ENCODE measurements around the gene DSCAML1. TPM values are rescaled to one million over a fixed set of nuclear protein-coding genes. Genes with fewer than 3 reads are reported as not detected.

Gene DSCAML1
- total and polyA plus RNA-seq, 12 donors, result 0.16 to 1.5 (median 0.57) TPM

DNA sequence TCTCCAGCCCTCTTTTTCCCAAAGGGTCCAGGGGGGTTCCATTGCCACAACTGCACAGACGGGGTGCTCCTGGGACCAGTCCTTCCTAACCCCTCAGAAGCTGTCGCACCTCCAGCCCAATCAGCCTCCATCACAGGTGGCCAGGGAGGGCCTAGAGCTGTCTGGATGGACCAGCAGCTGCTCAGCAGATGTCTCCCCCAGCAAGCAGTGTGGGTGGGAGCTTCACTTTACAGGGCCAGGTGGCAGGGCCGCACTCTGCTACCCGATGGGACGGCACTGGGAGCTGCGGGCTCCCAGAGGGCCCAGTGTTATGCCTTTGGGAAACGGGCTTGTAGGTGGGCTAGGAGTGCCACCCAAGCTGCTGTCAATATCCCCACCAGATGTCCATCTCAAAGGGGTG, 120.5 kb downstream of the DSCAML1 start:
- Histone ChIP-seq H3K27me3 (peaks cover 0 to 5% (median 0%) of the 10 kb centered on the region in 7 donors), H3K27ac (no peak overlapping the region), H3K4me3 (no peak overlapping the region), H3K36me3 (no peaks in the 10 kb centered on the region), H3K4me1 (peaks cover 0 to 5% (median 0%) of the 10 kb centered on the region in 9 donors), H3K9me3 (no peaks in the 10 kb centered on the region)
- WGBS, 2 donors, result 95 to 96% methylated on average over 7 of the region's 7 CpGs
- intact Hi-C loops (cut with DNase I), result no loop called here
- ATAC-seq (peak in 1 of 8 donors; percentile 18), DNase-seq (no peak)
- TF ChIP-seq, protein P1, sequence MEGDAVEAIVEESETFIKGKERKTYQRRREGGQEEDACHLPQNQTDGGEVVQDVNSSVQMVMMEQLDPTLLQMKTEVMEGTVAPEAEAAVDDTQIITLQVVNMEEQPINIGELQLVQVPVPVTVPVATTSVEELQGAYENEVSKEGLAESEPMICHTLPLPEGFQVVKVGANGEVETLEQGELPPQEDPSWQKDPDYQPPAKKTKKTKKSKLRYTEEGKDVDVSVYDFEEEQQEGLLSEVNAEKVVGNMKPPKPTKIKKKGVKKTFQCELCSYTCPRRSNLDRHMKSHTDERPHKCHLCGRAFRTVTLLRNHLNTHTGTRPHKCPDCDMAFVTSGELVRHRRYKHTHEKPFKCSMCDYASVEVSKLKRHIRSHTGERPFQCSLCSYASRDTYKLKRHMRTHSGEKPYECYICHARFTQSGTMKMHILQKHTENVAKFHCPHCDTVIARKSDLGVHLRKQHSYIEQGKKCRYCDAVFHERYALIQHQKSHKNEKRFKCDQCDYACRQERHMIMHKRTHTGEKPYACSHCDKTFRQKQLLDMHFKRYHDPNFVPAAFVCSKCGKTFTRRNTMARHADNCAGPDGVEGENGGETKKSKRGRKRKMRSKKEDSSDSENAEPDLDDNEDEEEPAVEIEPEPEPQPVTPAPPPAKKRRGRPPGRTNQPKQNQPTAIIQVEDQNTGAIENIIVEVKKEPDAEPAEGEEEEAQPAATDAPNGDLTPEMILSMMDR (IDR thresholded peaks at IDR 0.05), result no peak

DNA sequence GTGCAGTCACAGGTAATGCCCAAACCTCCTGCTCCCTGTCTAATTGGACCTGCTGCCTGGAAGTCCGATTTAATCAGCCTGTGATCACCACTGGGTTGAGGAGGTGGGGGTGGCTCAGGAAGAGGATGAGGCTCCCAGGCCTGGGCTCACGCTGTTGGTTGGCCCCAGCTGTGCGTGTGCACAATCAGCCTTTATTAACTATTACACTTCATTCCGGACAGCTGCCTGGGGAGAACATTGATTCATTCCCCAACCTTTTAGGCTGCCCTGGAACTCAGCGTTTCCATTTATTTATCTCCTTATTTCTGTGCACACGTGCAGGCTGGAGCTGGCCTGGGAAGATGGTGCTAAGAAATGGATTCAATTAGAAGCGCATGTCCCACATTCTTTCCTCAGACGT, 123.4 kb downstream of the DSCAML1 start:
- WGBS, 2 donors, result 71 to 78% methylated on average over 8 of the region's 8 CpGs

DNA sequence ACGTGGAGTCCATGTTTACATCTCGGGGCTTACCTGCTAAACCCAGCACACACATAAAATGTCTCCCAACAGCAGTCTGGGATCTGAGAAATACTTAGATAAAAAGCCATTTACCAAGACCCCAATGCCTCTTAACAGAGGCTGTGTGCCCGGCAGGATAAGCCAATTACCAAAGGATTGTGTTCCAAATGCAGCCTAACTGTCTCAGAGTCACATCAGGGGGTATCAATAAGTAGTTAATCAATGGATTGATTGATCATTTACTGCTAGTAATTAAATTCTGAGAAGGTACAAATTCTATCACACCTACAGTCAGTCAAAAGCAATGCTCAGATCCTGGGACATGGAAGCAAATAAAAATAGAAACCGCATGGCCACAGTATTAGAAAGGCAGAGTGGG, 125.6 kb downstream of the DSCAML1 start:
- Histone ChIP-seq H3K27me3 (peaks cover 0 to 2% (median 0%) of the 10 kb centered on the region in 7 donors), H3K27ac (no peak overlapping the region), H3K9me3 (no peaks in the 10 kb centered on the region), H3K36me3 (no peaks in the 10 kb centered on the region), H3K4me1 (no peaks in the 10 kb centered on the region), H3K4me3 (no peak overlapping the region)
- 92 to 94% methylated on average over 4 of the region's 4 CpGs for WGBS, 2 donors
- ATAC-seq, result no peak
- DNase-seq, result no peak
- intact Hi-C loops (cut with DNase I), result no loop called here
- TF ChIP-seq, protein P1 (IDR thresholded peaks at IDR 0.05), result no peak

More for the DNA sequence above, 123.4 kb downstream of the DSCAML1 start:
- ATAC-seq (no peak), DNase-seq (no peak)
- H3K36me3 ChIP-seq, result no peaks in the 10 kb centered on the region
- no peak overlapping the region for H3K27ac ChIP-seq
- H3K27me3 ChIP-seq, result peaks cover 0 to 5% (median 0%) of the 10 kb centered on the region in 7 donors
- no peaks in the 10 kb centered on the region for H3K4me1 ChIP-seq
- intact Hi-C loops (cut with DNase I), result no loop called here
- H3K4me3 ChIP-seq, result no peak overlapping the region
- TF ChIP-seq, protein P1 (IDR thresholded peaks at IDR 0.05), result no peak
- no peaks in the 10 kb centered on the region for H3K9me3 ChIP-seq

- H3K4me1 ChIP-seq, result peaks cover 0 to 3% (median 0%) of the 10 kb centered on the region in 9 donors
- no peaks in the 10 kb centered on the region for H3K27me3 ChIP-seq
- DNase-seq (no peak), ATAC-seq (no peak)
- H3K27ac ChIP-seq, result no peak overlapping the region
- no peak overlapping the region for H3K4me3 ChIP-seq
- no peaks in the 10 kb centered on the region for H3K36me3 ChIP-seq
- TF ChIP-seq, protein P1 (IDR thresholded peaks at IDR 0.05), result no peak
- no peaks in the 10 kb centered on the region for H3K9me3 ChIP-seq
- WGBS, 2 donors, result 80 to 85% methylated on average over 7 of the region's 7 CpGs
- intact Hi-C loops (cut with DNase I), result no loop called here
Observed at GRCh38 chr11:117670924-117671323, 126.1 kb downstream of the DSCAML1 start.

Data from heart right ventricle (tissue), 16 donors.